Stimulated activated CD4-positive, alpha-beta T cell treated with anti-CD3 and anti-CD28 coated beads, Interleukin-12 subunit alpha, Interleukin-12 subunit beta, amount 100 ng/mL, for 24 hours (primary cell): ENCODE data around the gene LRWD1.
"Not testable (repeated sequence)": the region's sequence is repeated elsewhere in the genome, so short reads cannot be mapped to it uniquely, and the experiment has no call there.

ENCODE experiments used
- DNase-seq, 2 experiments: peaks; one replicate each; pipeline ENCODE4 v3.0.0-alpha.2; 2020; ENCODE audit warnings: low read depth in 2 of 2

The LRWD1 gene

GRCh38 chr7:102496861-102497260 is 32.1 kb downstream of the LRWD1 start:
- not testable (repeated sequence) for DNase-seq

GRCh38 chr7:102497308-102497707 is 32.5 kb downstream of the LRWD1 start:
- DNase-seq: not testable (repeated sequence)

GRCh38 chr7:102498321-102498720 is 33.5 kb downstream of the LRWD1 start:
- not testable (repeated sequence) for DNase-seq

- not testable (repeated sequence) for DNase-seq
Measured at GRCh38 chr7:102503141-102503540, 38.4 kb downstream of the LRWD1 start.

- DNase-seq: not testable (repeated sequence)
Measured at GRCh38 chr7:102505298-102506185, 40.8 kb downstream of the LRWD1 start.

DNA sequence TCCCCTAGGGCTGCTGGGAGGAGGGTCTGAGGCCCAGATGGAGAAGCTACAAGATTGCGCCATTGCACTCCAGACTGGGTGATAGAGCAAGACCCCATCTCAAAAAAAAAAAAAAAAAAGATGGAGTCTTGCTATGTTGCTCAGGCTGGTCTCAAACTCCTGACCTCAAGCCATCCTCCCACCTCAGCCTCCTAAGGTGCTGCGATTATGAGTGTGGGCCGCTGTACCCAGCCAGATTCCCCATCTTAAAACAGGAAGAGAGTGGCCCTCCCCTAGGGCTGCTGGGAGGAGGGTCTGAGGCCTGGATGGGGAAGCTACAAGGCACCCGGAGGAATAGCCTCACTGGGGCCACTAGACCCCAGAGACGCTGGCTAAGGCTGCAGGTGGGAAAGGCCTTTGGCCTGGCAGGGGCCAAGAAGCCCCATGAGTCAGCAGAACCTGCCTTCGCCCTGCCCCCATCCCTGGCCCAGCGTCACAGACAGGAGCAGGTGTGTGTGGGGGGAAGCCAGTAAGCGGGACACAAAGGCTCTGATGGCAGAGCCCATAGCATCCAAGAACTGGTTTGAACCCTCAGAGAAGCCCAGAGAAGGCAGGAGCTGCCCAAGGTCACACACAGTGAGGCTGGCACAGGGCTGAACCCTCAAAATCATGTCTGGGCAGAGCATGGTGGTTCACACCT is 42.8 kb downstream of the LRWD1 start:
- DNase-seq: not testable (repeated sequence)

DNA sequence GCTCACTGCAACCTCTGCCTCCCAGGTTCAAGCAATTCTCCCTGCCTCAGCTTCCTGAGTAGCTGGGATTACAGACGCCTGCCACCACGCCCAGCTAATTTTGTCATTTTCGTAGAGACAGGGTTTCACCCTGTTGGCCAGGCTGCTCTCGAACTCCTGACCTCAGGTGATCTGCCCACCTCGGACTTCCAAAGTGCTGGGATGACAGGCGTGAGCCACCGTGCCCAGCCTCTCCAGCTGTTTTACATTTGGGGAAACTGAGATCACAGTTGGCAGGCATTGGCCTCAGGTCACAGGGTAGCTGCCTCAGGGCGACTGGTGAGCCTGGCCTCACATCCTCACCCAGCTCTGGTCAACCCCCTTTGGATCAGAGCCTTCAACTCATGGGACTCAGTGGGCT is 45.8 kb downstream of the LRWD1 start:
- not testable (repeated sequence) for DNase-seq

- DNase-seq: not testable (repeated sequence)
Measured at GRCh38 chr7:102511860-102512522, 47.2 kb downstream of the LRWD1 start.

- DNase-seq: not testable (repeated sequence)
Measured at GRCh38 chr7:102512642-102513221, 47.9 kb downstream of the LRWD1 start.

- not testable (repeated sequence) for DNase-seq
Measured at GRCh38 chr7:102514881-102515721, 50.3 kb downstream of the LRWD1 start.

DNA sequence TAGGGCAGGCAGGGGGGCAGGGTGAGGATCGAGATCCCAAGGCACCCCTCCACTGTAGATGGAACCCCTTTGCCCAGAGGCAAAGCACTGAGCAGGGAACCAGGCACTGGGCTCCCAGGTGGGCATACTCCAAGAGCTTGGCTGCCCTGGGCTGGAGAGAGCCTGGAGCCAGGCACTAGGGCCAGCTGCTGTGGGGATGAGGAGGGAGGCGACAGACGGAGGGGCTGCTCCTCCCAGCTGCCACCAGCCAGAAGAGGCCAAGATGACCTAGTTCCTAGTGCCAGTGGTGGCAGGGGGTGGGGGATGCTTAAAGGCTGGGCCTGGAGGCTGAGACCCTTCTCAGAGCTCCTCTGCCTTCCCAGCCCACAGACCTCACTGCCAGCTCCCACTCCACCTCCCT is 51.1 kb downstream of the LRWD1 start:
- DNase-seq: not testable (repeated sequence)

DNA sequence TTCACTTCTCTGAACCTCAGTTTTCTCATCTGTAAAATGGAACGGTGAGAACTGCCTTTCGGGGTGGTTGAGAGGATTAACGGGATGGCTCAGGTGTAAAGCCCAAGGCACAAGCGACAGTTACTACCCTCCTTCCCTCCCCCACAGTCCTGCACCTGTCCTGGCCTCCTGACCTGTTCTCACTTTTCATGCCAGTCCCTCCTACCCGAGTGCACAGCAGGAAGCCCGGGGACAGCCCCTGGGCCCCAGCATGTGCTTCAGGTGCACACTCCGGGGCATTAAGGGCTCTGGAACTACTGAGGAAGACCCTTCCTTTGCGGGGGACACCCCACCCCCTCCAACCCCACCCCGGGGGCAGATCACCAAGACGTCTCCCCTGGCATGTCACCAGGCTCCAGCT is 52.2 kb downstream of the LRWD1 start:
- not testable (repeated sequence) for DNase-seq

GRCh38 chr7:102517550-102518147 is 52.9 kb downstream of the LRWD1 start, which contains the start of gene RASA4B:
RASA4B (minus strand) TSS chr7:102517777; CDS start chr7:102517710, 67 bp downstream.
- DNase-seq: not testable (repeated sequence)

DNA sequence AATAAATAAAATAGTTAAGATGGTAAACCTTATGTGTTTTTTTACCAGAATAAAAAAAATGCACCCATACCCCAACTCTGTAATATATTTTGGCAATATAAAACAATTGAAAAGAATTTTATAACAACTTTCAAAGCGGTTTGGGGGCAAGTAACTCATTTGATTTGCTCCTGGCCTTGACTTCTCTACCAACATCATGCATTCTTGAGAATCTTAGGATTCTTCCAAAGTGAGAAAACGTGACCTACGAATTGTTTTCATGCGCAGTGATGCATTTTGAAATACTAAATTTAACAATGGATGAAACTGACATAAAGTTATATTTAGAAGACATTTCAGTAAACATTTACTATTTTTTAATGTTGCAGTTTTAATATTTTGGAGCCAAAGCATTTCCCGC is 56.0 kb downstream of the LRWD1 start:
- DNase-seq: not testable (repeated sequence)
